HT-29 (cell line): ENCODE measurements around the gene DPEP3. TPM values are rescaled to one million over a fixed set of nuclear protein-coding genes. Genes with fewer than 3 reads are reported as not detected.

Experiments
- DNase-seq: peaks from one replicate; pipeline ENCODE4 v3.0.0-alpha.2; 2015; ENCODE audit warnings: low spot score
- total RNA-seq: library from RNA; depleted of rRNA; stranded (reverse); fragments of >200 nt; shearing (Covaris generic); gene quantifications from 2 replicates; pipeline ENCODE4 v1.2.3, GENCODE V29; 2014

DPEP3 gene
- total RNA-seq, 1 experiment from 2014 or later: not detected

GRCh38 chr16:67967183-67967957 is 12.9 kb downstream of the DPEP3 start:
- no peak for DNase-seq

- DNase-seq: no peak
Measured at GRCh38 chr16:67966549-67967182, 13.6 kb downstream of the DPEP3 start.

GRCh38 chr16:67965668-67966548 is 14.4 kb downstream of the DPEP3 start:
- DNase-seq: no peak

- no peak for DNase-seq
Measured at GRCh38 chr16:67964477-67965131, 15.7 kb downstream of the DPEP3 start.

GRCh38 chr16:67963662-67964321 is 16.5 kb downstream of the DPEP3 start:
- no peak for DNase-seq

- DNase-seq: no peak
Measured at GRCh38 chr16:67963292-67963661, 17.0 kb downstream of the DPEP3 start.

GRCh38 chr16:67962135-67962534 is 18.2 kb downstream of the DPEP3 start:
- no peak for DNase-seq

GRCh38 chr16:67961551-67961957 is 18.7 kb downstream of the DPEP3 start:
- DNase-seq: peak; percentile 92

GRCh38 chr16:67959536-67960329 is 20.6 kb downstream of the DPEP3 start:
- no peak for DNase-seq

- no peak for DNase-seq
Measured at GRCh38 chr16:67957622-67958021, 22.7 kb downstream of the DPEP3 start.

- no peak for DNase-seq
Measured at GRCh38 chr16:67954421-67955196, 25.7 kb downstream of the DPEP3 start.

GRCh38 chr16:67953641-67954375 is 26.5 kb downstream of the DPEP3 start:
- no peak for DNase-seq

- no peak for DNase-seq
Measured at GRCh38 chr16:67951485-67951884, 28.8 kb downstream of the DPEP3 start.

GRCh38 chr16:67950335-67950843 is 29.9 kb downstream of the DPEP3 start:
- DNase-seq: no peak

GRCh38 chr16:67949645-67950044 is 30.7 kb downstream of the DPEP3 start:
- no peak for DNase-seq

GRCh38 chr16:67948015-67948414 is 32.3 kb downstream of the DPEP3 start:
- no peak for DNase-seq

GRCh38 chr16:67946966-67947558 is 33.2 kb downstream of the DPEP3 start:
- DNase-seq: no peak

GRCh38 chr16:67946128-67946569 is 34.1 kb downstream of the DPEP3 start:
- no peak for DNase-seq
